Small intestine (tissue), 7 donors: ENCODE data around the gene LRP1B. TPM values are rescaled to one million over a fixed set of nuclear protein-coding genes. Genes with fewer than 3 reads are reported as not detected.

ENCODE experiments used
- DNase-seq, 2 donors: peaks; one replicate each; pipeline versions ENCODE4 v3.0.0 to v3.0.0-alpha.2; 2013
- FAIRE-seq: peaks from 2 replicates; lab custom pipeline; 2012; peaks lifted over from hg19 to GRCh38; lab: Jason Lieb, UNC
- H3K27ac ChIP-seq, 3 donors: one replicate each; pipeline ENCODE4 v1.5.1; 2013; ENCODE audit warnings: low read length in 2 of 3, mild to moderate bottlenecking in 2 of 3, control low read depth in 1 of 3, inconsistent platforms in 1 of 3, low read depth in 1 of 3, moderate library complexity in 1 of 3
- H3K27me3 ChIP-seq, 3 donors: one replicate each; pipeline ENCODE4 v1.6.1; 2013; ENCODE audit warnings: low read length in 3 of 3, inconsistent platforms in 1 of 3; ENCODE audit not compliant: control insufficient read depth in 3 of 3, insufficient read depth in 3 of 3
- H3K36me3 ChIP-seq, 3 donors: one replicate each; pipeline ENCODE4 v1.6.1; 2013; ENCODE audit warnings: low read length in 3 of 3, inconsistent platforms in 1 of 3, low read depth in 1 of 3, mild to moderate bottlenecking in 1 of 3, moderate library complexity in 1 of 3; ENCODE audit not compliant: control insufficient read depth in 3 of 3, insufficient read depth in 2 of 3
- H3K4me1 ChIP-seq, 3 donors: one replicate each; pipeline ENCODE4 v1.6.1; 2013; ENCODE audit warnings: low read length in 2 of 3, inconsistent platforms in 1 of 3, low read depth in 1 of 3, mild to moderate bottlenecking in 1 of 3, moderate library complexity in 1 of 3; ENCODE audit not compliant: control insufficient read depth in 3 of 3, insufficient read depth in 2 of 3
- H3K4me3 ChIP-seq, 3 donors: one replicate each; pipeline ENCODE4 v1.5.1; 2013; ENCODE audit warnings: low read length in 3 of 3, control low read depth in 1 of 3, inconsistent platforms in 1 of 3, low read depth in 1 of 3, mild to moderate bottlenecking in 1 of 3, moderate library complexity in 1 of 3
- H3K9me3 ChIP-seq, 2 donors: one replicate each; pipeline ENCODE4 v1.6.1; 2013; ENCODE audit warnings: low read depth in 1 of 2, low read length in 1 of 2; ENCODE audit not compliant: control insufficient read depth in 2 of 2, insufficient read depth in 1 of 2
- WGBS, 3 donors: extraction: QIAGEN DNeasy Blood & Tissue Kit; methylation state at CpG; one replicate each; pipeline ENCODE4 v1.1.7; 2013; 5-methylcytosine and 5-hydroxymethylcytosine counted together
- polyA plus RNA-seq, 4 donors: library from polyadenylated mRNA; stranded (reverse) in 3 of 4; unstranded in 1 of 4; fragments of 200-250 nt in 3 of 4; fragments of 120-200 nt in 1 of 4; gene quantifications; one replicate each; pipeline versions ENCODE4 v1.2.1 to v1.2.3, GENCODE V29; 2013
- donor health status: healthy with polysubstance abuse.
- donor health status: control.
- donor health status: control.
- donor health status: Bipolar disorder and iron deficiency.
- donor health status: healthy.

Gene LRP1B
- polyA plus RNA-seq, 4 donors, result 0.07 to 0.64 TPM; not detected in 2

GRCh38 chr2:141959016-141959415 is 171.8 kb downstream of the LRP1B start:
- no peaks in the 10 kb centered on the region for H3K36me3 ChIP-seq
- H3K27me3 ChIP-seq, result peaks cover 0 to 2% (median 0%) of the 10 kb centered on the region in 3 donors
- H3K9me3 ChIP-seq, result no peaks in the 10 kb centered on the region
- no peaks in the 10 kb centered on the region for H3K4me1 ChIP-seq
- H3K4me3 ChIP-seq, result no peak overlapping the region
- no peak for FAIRE-seq
- no peak overlapping the region for H3K27ac ChIP-seq
- DNase-seq, result no peak

GRCh38 chr2:141957827-141958450 is 172.9 kb downstream of the LRP1B start:
- no peak for DNase-seq
- Histone ChIP-seq H3K9me3 (no peaks in the 10 kb centered on the region), H3K36me3 (no peaks in the 10 kb centered on the region), H3K27me3 (peaks cover 0 to 2% (median 0%) of the 10 kb centered on the region in 3 donors), H3K27ac (no peak overlapping the region), H3K4me3 (no peak overlapping the region), H3K4me1 (no peaks in the 10 kb centered on the region)
- FAIRE-seq, result no peak
- WGBS, 3 donors, result 59 to 74% (median 69%) methylated on average over 1 of the region's 1 CpG

- Histone ChIP-seq H3K27me3 (peaks cover 0 to 2% (median 0%) of the 10 kb centered on the region in 3 donors), H3K4me3 (no peak overlapping the region), H3K27ac (no peak overlapping the region), H3K36me3 (no peaks in the 10 kb centered on the region), H3K9me3 (no peaks in the 10 kb centered on the region), H3K4me1 (no peaks in the 10 kb centered on the region)
- DNase-seq, result no peak
- no peak for FAIRE-seq
- 32 to 40% (median 38%) methylated on average over 4 to 5 of the region's 5 CpGs for WGBS, 3 donors
These were observed 173.5 kb downstream of the LRP1B start for GRCh38 chr2:141957321-141957720.

GRCh38 chr2:141947396-141948114 is 183.3 kb downstream of the LRP1B start:
- Histone ChIP-seq H3K27me3 (no peaks in the 10 kb centered on the region), H3K4me1 (no peaks in the 10 kb centered on the region), H3K9me3 (no peaks in the 10 kb centered on the region), H3K36me3 (no peaks in the 10 kb centered on the region), H3K4me3 (no peak overlapping the region), H3K27ac (no peak overlapping the region)
- no peak for DNase-seq
- 73 to 78% (median 74%) methylated on average over 6 of the region's 6 CpGs for WGBS, 3 donors
- FAIRE-seq, result no peak

- H3K4me1 ChIP-seq, result no peaks in the 10 kb centered on the region
- H3K27ac ChIP-seq, result no peak overlapping the region
- DNase-seq, result no peak
- H3K4me3 ChIP-seq, result no peak overlapping the region
- 50 to 84% (median 54%) methylated on average over 3 of the region's 3 CpGs for WGBS, 3 donors
- no peak for FAIRE-seq
- H3K36me3 ChIP-seq, result no peaks in the 10 kb centered on the region
- H3K9me3 ChIP-seq, result no peaks in the 10 kb centered on the region
- H3K27me3 ChIP-seq, result no peaks in the 10 kb centered on the region
These were observed 184.8 kb downstream of the LRP1B start for GRCh38 chr2:141946016-141946415.

GRCh38 chr2:141943918-141944317 is 186.9 kb downstream of the LRP1B start:
- 69 to 77% (median 71%) methylated on average over 7 of the region's 7 CpGs for WGBS, 3 donors
- FAIRE-seq, result no peak

DNA sequence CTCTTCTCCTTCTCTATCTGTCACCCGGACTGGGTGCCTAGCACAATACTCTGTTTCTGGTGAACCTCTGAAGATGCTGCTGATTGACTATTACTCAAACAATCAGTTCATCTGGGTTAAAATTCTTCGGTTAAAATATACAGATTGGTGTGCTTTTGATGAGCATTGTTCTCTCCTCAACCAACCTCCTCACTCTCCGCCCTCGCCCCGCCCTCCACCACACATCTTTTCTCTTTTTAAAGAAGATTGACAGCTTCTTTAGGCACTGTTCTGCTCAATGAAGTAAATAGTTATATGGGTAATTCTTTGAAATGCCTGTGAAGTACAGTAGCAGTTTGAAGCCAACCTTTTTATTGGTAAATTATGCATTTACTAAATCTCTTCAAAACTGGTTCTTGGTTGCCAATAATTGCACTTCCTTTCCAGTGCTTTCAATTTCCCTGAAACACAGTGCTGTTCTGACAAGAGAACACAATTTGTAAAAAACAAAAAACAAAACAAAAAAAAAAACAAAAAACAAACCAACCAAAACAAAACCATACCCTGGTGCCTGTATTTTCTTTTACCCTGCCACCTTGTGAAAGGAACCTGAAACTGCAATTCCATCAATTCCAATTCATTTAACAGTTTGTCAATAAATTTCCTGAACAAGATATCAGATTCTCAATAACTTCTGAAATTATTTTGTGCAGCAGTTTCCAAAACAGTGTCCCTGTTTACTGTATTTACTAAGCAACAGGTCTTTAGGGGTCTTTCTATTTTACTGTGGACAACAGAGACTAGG is 188.6 kb downstream of the LRP1B start:
- Histone ChIP-seq H3K27me3 (no peaks in the 10 kb centered on the region), H3K4me1 (no peaks in the 10 kb centered on the region), H3K9me3 (no peaks in the 10 kb centered on the region), H3K4me3 (no peak overlapping the region), H3K36me3 (no peaks in the 10 kb centered on the region), H3K27ac (no peak overlapping the region)
- DNase-seq (no peak), FAIRE-seq (no peak)
- 64 to 78% (median 76%) methylated on average over 5 of the region's 5 CpGs for WGBS, 3 donors

More at GRCh38 chr2:141943918-141944317, 186.9 kb downstream of the LRP1B start:
- Histone ChIP-seq H3K4me1 (no peaks in the 10 kb centered on the region), H3K9me3 (no peaks in the 10 kb centered on the region), H3K4me3 (no peak overlapping the region), H3K27me3 (no peaks in the 10 kb centered on the region), H3K36me3 (no peaks in the 10 kb centered on the region), H3K27ac (no peak overlapping the region)
- DNase-seq, result no peak

GRCh38 chr2:141941210-141941714 is 189.6 kb downstream of the LRP1B start:
- WGBS, 3 donors, result 25 to 71% (median 43%) methylated on average over 1 of the region's 1 CpG
- H3K27me3 ChIP-seq, result no peaks in the 10 kb centered on the region
- no peak for FAIRE-seq
- no peaks in the 10 kb centered on the region for H3K36me3 ChIP-seq
- no peak overlapping the region for H3K4me3 ChIP-seq
- H3K27ac ChIP-seq, result no peak overlapping the region
- no peaks in the 10 kb centered on the region for H3K4me1 ChIP-seq
- no peak for DNase-seq
- no peaks in the 10 kb centered on the region for H3K9me3 ChIP-seq
